ENCODE measurements around the gene IFNA21. TPM values are rescaled to one million over a fixed set of nuclear protein-coding genes. Genes with fewer than 3 reads are reported as not detected.
"Not testable (repeated sequence)": the region's sequence is repeated elsewhere in the genome, so short reads cannot be mapped to it uniquely, and the experiment has no call there.

The IFNA21 gene
- not detected in 2 replicates for total RNA-seq

GRCh38 chr9:21166560-21166959, at the start of gene IFNA21:
Gene IFNA21, minus strand, starts transcription at chr9:21166660. Its CDS starts 48 bp downstream, at chr9:21166612.
- intact Hi-C loops (cut with micrococcal nuclease), result not testable (repeated sequence)

- intact Hi-C loops (cut with micrococcal nuclease), result loop anchor here (10.0 kb wide), 1 partner anchor 241 kb away; no protein-coding TSS in a partner anchor
These were observed 47.2 kb upstream of the IFNA21 start for GRCh38 chr9:21213411-21214326.

- intact Hi-C loops (cut with micrococcal nuclease), result loop anchor here (10.0 kb wide), 1 partner anchor 243 kb away; no protein-coding TSS in a partner anchor
These were observed 45.7 kb upstream of the IFNA21 start for GRCh38 chr9:21212160-21212559.

GRCh38 chr9:21210782-21211181, 44.3 kb upstream of the IFNA21 start:
- intact Hi-C loops (cut with micrococcal nuclease), result loop anchor here (10.0 kb wide), 1 partner anchor 244 kb away; no protein-coding TSS in a partner anchor

GRCh38 chr9:21210311-21210710, 43.9 kb upstream of the IFNA21 start:
- intact Hi-C loops (cut with micrococcal nuclease), result loop anchor here (10.0 kb wide), 1 partner anchor 244 kb away; no protein-coding TSS in a partner anchor

- intact Hi-C loops (cut with micrococcal nuclease), result not testable (repeated sequence)
These were observed 40.6 kb upstream of the IFNA21 start, which contains the start of gene IFNA10 for GRCh38 chr9:21207043-21207442. Gene IFNA10, minus strand, starts transcription at chr9:21207143. Its CDS starts 46 bp downstream, at chr9:21207097.

- intact Hi-C loops (cut with micrococcal nuclease), result no loop called here
These were observed 38.7 kb upstream of the IFNA21 start for GRCh38 chr9:21205204-21205603.

- intact Hi-C loops (cut with micrococcal nuclease), result not testable (repeated sequence)
These were observed 35.6 kb upstream of the IFNA21 start, which contains the start of gene IFNA7 for GRCh38 chr9:21202105-21202504. Gene IFNA7, minus strand, starts transcription at chr9:21202205. Its CDS starts 40 bp downstream, at chr9:21202165.

GRCh38 chr9:21194867-21195776, 28.7 kb upstream of the IFNA21 start:
- intact Hi-C loops (cut with micrococcal nuclease), result loop anchor here (1.0 to 2.0 kb wide), 3 partner anchors 36 to 594 kb away; no protein-coding TSS in a partner anchor

- intact Hi-C loops (cut with micrococcal nuclease), result not testable (repeated sequence)
These were observed 21.0 kb upstream of the IFNA21 start, which contains the start of gene IFNA4 for GRCh38 chr9:21187487-21187886. Gene IFNA4, minus strand, starts transcription at chr9:21187587. Its CDS starts 56 bp downstream, at chr9:21187531.

GRCh38 chr9:21182810-21183736, 16.6 kb upstream of the IFNA21 start:
- intact Hi-C loops (cut with micrococcal nuclease), result not testable (repeated sequence)

GRCh38 chr9:21174671-21175070, 8.2 kb upstream of the IFNA21 start:
- intact Hi-C loops (cut with micrococcal nuclease), result no loop called here

GRCh38 chr9:21172156-21172555, 5.7 kb upstream of the IFNA21 start:
- intact Hi-C loops (cut with micrococcal nuclease), result no loop called here

- intact Hi-C loops (cut with micrococcal nuclease), result no loop called here
These were observed 4.9 kb upstream of the IFNA21 start for GRCh38 chr9:21171351-21171750.

GRCh38 chr9:21165516-21165915, 944 bp downstream of the IFNA21 start:
- intact Hi-C loops (cut with micrococcal nuclease), result no loop called here

GRCh38 chr9:21160178-21160577, 6.3 kb downstream of the IFNA21 start:
- intact Hi-C loops (cut with micrococcal nuclease), result no loop called here

GRCh38 chr9:21155501-21155900, 11.0 kb downstream of the IFNA21 start:
- intact Hi-C loops (cut with micrococcal nuclease), result no loop called here

- intact Hi-C loops (cut with micrococcal nuclease), result no loop called here
These were observed 12.3 kb downstream of the IFNA21 start for GRCh38 chr9:21154018-21154608.

- intact Hi-C loops (cut with micrococcal nuclease), result no loop called here
These were observed 13.0 kb downstream of the IFNA21 start for GRCh38 chr9:21153336-21154017.
